OCI-LY3 (cell line): ENCODE results near the gene CAMTA1.

Experiments
- H2AFZ ChIP-seq: fragments of 200-600, 300-600 bp; shearing (Covaris generic); 2 replicates; pipeline ENCODE4 v1.6.0; 2014; ENCODE audit warnings: antibody characterized with exemption, low read depth, low read length
- H3K27ac ChIP-seq: fragments of 200-600, 300-600 bp; sonication (generic); 2 replicates; pipeline ENCODE4 v1.5.1; 2014; ENCODE audit warnings: mild to moderate bottlenecking, low read length, moderate library complexity, mixed read lengths
- H3K27me3 ChIP-seq: fragments of 200-600, 300-600 bp; sonication (generic); 2 replicates; pipeline ENCODE4 v1.6.1; 2014; ENCODE audit warnings: low read depth, low read length, mixed read lengths
- H3K36me3 ChIP-seq: fragments of 200-600, 300-600 bp; sonication (generic); replicated peaks from 2 replicates; pipeline ENCODE3; 2014; ENCODE audit warnings: low read depth, low read length, mixed read lengths
- H3K4me1 ChIP-seq: fragments of 300-600, 200-600 bp; sonication (generic); 2 replicates; pipeline ENCODE4 v1.6.1; 2014; ENCODE audit warnings: low read length, mixed read lengths
- H3K4me2 ChIP-seq: fragments of 200-600, 300-600 bp; sonication (generic); 2 replicates; pipeline ENCODE4 v1.6.1; 2014; ENCODE audit warnings: low read length, mixed read lengths
- H3K4me3 ChIP-seq: fragments of 300-600, 200-600 bp; sonication (generic); 2 replicates; pipeline ENCODE4 v1.5.1; 2014; ENCODE audit warnings: antibody characterized with exemption, mild to moderate bottlenecking, low read length, moderate library complexity
- H3K79me2 ChIP-seq: fragments of 300-600, 200-600 bp; shearing (Covaris generic); 2 replicates; pipeline ENCODE4 v1.6.1; 2014; ENCODE audit warnings: mild to moderate bottlenecking, low read length, mixed read lengths
- H3K9ac ChIP-seq: fragments of 300-600, 200-600 bp; shearing (Covaris generic); 2 replicates; pipeline ENCODE4 v1.6.0; 2014; ENCODE audit warnings: mild to moderate bottlenecking, low read length, moderate library complexity
- H3K9me3 ChIP-seq: fragments of 200-600, 300-600 bp; shearing (Covaris generic); 2 replicates; pipeline ENCODE4 v1.6.1; 2014; ENCODE audit warnings: low read length, mixed read lengths; ENCODE audit not compliant: insufficient read depth
- H4K20me1 ChIP-seq: fragments of 200-600, 300-600 bp; sonication (generic); 2 replicates; pipeline ENCODE4 v1.6.1; 2016; ENCODE audit warnings: low read length, mixed read lengths; ENCODE audit not compliant: insufficient read depth
- EZH2phosphoT487 ChIP-seq: fragments of 200-600 bp; shearing (Covaris generic); IDR thresholded peaks from 2 replicates; pipeline ENCODE4 v1.6.1; 2018; ENCODE audit warnings: antibody characterized with exemption, mixed run types, low read depth
- TF ChIP-seq, protein P1 (sequence below): fragments of 200-600, 300-600 bp; sonication (generic); IDR thresholded peaks from 2 replicates; pipeline ENCODE4 v1.5.1; 2014; ENCODE audit warnings: antibody characterized with exemption, low read length, low read depth

The CAMTA1 gene

DNA sequence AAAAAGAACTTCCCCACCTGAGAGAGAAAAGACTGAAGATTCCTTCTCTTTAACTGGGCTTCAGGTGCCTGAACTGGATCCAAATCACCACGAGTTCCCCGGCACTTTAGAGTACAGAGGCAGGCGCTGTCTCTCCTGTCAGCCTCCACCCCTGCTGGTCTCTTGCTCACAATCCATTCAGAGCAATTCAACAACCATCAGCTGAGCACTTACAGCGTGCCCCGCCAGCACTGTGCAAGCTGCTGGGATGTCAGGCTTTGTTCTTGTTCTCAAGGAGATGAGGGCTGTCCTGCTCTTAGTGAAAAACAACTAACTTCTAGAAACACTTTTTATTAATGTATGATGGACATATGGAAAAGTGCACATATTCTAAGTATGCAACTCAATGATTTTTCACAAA lies 917.1 kb downstream of the CAMTA1 start:
- H3K4me2 ChIP-seq: no peak overlapping the region
- TF ChIP-seq, protein P1, sequence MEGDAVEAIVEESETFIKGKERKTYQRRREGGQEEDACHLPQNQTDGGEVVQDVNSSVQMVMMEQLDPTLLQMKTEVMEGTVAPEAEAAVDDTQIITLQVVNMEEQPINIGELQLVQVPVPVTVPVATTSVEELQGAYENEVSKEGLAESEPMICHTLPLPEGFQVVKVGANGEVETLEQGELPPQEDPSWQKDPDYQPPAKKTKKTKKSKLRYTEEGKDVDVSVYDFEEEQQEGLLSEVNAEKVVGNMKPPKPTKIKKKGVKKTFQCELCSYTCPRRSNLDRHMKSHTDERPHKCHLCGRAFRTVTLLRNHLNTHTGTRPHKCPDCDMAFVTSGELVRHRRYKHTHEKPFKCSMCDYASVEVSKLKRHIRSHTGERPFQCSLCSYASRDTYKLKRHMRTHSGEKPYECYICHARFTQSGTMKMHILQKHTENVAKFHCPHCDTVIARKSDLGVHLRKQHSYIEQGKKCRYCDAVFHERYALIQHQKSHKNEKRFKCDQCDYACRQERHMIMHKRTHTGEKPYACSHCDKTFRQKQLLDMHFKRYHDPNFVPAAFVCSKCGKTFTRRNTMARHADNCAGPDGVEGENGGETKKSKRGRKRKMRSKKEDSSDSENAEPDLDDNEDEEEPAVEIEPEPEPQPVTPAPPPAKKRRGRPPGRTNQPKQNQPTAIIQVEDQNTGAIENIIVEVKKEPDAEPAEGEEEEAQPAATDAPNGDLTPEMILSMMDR: no peak
- no peak for TF ChIP-seq EZH2phosphoT487

DNA sequence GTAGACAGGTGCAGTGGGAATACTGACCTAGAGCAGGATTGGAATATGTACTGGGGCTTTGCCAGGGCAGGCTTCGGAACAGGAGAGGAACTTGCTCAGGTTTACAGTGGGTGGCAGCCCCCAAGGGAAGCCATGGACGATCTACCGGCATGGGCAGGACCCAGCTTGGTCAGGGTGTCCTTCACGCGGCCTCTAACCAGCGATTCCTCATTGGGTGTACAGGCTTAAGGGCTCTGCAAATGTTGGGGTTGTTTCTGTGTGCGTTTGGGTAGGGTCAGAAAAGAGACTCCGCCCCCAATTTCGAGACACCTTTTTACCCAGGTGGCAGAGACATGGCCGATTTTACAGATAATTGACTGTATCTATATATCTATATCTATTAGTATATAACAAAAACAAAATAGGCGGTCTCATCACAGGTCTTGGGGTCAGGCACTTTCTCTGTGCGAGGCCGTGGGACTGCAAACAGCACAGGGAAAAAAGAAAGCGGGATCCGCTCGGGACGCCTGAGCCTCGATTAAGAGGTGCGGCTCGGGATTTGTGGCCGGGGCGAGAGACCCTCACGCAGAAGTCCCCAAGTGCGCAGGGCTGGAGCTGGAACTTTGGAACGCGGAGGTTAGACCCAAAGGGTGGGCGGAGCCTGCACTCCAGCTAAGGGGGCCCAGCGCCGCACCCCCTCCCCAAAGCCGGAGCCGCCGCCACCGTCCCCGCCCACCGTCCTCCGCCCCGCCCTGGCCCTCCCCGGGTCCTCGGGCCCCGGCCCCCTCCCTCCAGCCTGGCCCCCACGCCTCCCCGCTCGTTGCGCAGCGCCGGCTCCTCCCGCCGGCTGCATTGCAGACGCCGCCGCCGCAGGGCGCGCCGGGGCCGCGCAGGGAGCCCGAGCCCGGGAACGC lies 918.3 kb downstream of the CAMTA1 start:
- no peak for TF ChIP-seq EZH2phosphoT487
- TF ChIP-seq, protein P1: no peak
- H3K27me3 ChIP-seq: no peaks in the 10 kb centered on the region
- H2AFZ ChIP-seq: no peak overlapping the region
- H3K79me2 ChIP-seq: no peaks in the 10 kb centered on the region
- no peak overlapping the region for H3K9ac ChIP-seq
- H3K36me3 ChIP-seq: no peaks in the 10 kb centered on the region
- no peak overlapping the region for H3K4me3 ChIP-seq
- no peaks in the 10 kb centered on the region for H4K20me1 ChIP-seq
- H3K27ac ChIP-seq: no peak overlapping the region
- no peak overlapping the region for H3K4me2 ChIP-seq
- no peaks in the 10 kb centered on the region for H3K9me3 ChIP-seq
- no peaks in the 10 kb centered on the region for H3K4me1 ChIP-seq

More for the DNA sequence above, 917.1 kb downstream of the CAMTA1 start:
- Histone ChIP-seq H3K79me2 (no peaks in the 10 kb centered on the region), H3K36me3 (no peaks in the 10 kb centered on the region), H3K4me1 (no peaks in the 10 kb centered on the region), H3K27me3 (no peaks in the 10 kb centered on the region), H3K27ac (no peak overlapping the region), H4K20me1 (no peaks in the 10 kb centered on the region), H2AFZ (no peak overlapping the region), H3K4me3 (no peak overlapping the region), H3K9me3 (no peaks in the 10 kb centered on the region), H3K9ac (no peak overlapping the region)

DNA sequence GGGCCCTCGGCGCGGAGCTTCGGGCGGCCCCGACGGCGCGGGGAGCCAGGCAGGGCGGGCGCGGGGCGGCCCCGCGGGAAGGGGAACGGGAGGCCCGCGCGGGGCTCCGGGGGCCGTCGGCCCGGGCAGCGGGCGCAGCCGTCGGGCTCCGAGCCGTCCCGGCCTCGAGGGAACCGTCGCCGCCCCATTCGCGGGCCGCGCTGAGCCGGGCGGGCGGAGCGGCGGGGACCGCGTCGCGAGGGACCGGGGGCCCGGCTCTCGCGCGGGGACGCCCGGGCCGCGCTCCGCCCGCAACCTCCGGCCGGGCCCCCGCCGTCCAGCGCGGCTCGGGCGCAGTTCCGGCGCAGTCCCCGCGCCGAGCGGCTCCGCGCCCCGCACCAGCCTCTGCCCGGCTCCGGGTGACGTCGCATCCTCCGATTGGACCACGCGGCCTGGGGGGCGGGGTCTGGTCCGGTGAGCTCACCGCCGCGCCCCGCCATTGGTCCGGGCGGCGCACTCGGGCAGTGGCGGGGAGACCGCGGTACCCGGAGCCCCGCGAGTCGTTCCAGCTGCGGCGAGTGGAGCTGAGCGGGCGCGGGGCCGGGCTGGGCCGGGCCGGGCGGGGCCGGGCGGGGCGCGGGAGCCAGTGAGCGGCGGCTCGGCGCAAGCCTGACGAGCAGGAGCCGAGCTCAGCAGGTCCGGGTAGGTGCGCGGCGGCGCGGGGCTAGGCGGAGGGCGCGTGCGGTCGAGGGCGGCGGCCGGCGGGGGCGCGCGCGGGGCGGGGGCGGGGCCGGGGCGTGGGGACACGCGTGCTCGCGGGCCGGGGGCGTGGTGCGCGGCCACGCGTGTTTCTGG lies 919.2 kb downstream of the CAMTA1 start:
- Histone ChIP-seq H3K36me3 (no peaks in the 10 kb centered on the region), H3K9ac (no peak overlapping the region), H3K79me2 (no peaks in the 10 kb centered on the region), H3K9me3 (no peaks in the 10 kb centered on the region), H3K4me2 (no peak overlapping the region), H3K4me1 (no peaks in the 10 kb centered on the region), H3K4me3 (no peak overlapping the region), H4K20me1 (no peaks in the 10 kb centered on the region), H3K27me3 (no peaks in the 10 kb centered on the region), H3K27ac (no peak overlapping the region), H2AFZ (no peak overlapping the region)
- TF ChIP-seq, protein P1: no peak
